NB4 (cell line): ENCODE results near the gene ASGR2.

Experiments used
- POLR2A ChIP-seq: IDR thresholded peaks from 2 replicates; pipeline ENCODE4 v1.6.1; 2011; ENCODE audit warnings: mild to moderate bottlenecking; ENCODE audit not compliant: insufficient read length; ENCODE audit errors: extremely low read depth
- TF ChIP-seq, protein P1 (sequence below): IDR thresholded peaks from one replicate; pipeline ENCODE4 v1.5.1; 2012; ENCODE audit warnings: low read depth, low read length

DNA sequence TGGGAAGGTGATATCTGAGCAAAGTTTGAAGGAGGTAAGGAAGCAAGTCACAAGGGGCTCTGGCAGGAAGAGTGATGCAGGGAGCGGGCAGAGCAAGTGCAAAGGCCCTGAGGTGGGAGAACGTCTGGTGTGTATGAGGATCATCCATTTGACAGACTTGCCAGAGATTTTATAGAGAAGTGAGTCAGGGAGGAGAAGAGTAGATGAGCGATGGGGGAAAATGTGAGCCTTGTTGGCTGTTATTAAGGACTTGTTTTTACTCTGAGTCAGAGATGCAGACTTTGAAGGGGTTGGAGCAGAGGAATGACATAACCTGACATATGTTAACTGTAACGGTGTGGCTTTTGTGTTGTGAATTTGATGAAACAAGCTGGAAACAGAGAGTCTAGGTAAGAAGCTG lies 31.0 kb downstream of the ASGR2 start:
- TF ChIP-seq, protein P1, sequence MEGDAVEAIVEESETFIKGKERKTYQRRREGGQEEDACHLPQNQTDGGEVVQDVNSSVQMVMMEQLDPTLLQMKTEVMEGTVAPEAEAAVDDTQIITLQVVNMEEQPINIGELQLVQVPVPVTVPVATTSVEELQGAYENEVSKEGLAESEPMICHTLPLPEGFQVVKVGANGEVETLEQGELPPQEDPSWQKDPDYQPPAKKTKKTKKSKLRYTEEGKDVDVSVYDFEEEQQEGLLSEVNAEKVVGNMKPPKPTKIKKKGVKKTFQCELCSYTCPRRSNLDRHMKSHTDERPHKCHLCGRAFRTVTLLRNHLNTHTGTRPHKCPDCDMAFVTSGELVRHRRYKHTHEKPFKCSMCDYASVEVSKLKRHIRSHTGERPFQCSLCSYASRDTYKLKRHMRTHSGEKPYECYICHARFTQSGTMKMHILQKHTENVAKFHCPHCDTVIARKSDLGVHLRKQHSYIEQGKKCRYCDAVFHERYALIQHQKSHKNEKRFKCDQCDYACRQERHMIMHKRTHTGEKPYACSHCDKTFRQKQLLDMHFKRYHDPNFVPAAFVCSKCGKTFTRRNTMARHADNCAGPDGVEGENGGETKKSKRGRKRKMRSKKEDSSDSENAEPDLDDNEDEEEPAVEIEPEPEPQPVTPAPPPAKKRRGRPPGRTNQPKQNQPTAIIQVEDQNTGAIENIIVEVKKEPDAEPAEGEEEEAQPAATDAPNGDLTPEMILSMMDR, result no peak
- no peak for TF ChIP-seq POLR2A
